DMS 273 treated with DMSO at 0.1 percent for 48 hours (cell line): ENCODE results near the gene TMEM100.
A peak's percentile ranks its signal among the peaks of the same experiment; 100 is the strongest.

ENCODE experiments used
- DNase-seq: peaks from one replicate; lab custom pipeline; 2025; lab: John Stamatoyannopoulos, UW

Gene TMEM100

GRCh38 chr17:55722742-55723487 is at the start of gene TMEM100:
Gene TMEM100, minus strand, starts transcription at chr17:55722864. Its CDS starts 1,794 bp downstream, at chr17:55721070.
- no peak for DNase-seq

- DNase-seq: no peak
These were observed 49.4 kb upstream of the TMEM100 start for GRCh38 chr17:55772086-55772485.

- peak; percentile 26 for DNase-seq
These were observed 47.7 kb upstream of the TMEM100 start for GRCh38 chr17:55770196-55770870.

GRCh38 chr17:55769625-55770000 is 46.9 kb upstream of the TMEM100 start:
- no peak for DNase-seq

- DNase-seq: no peak
These were observed 46.4 kb upstream of the TMEM100 start for GRCh38 chr17:55768936-55769624.

GRCh38 chr17:55765472-55765871 is 42.8 kb upstream of the TMEM100 start:
- no peak for DNase-seq

GRCh38 chr17:55764610-55765009 is 41.9 kb upstream of the TMEM100 start:
- no peak for DNase-seq

GRCh38 chr17:55763856-55764255 is 41.2 kb upstream of the TMEM100 start:
- no peak for DNase-seq

GRCh38 chr17:55762086-55762858 is 39.6 kb upstream of the TMEM100 start:
- DNase-seq: no peak

GRCh38 chr17:55760643-55761355 is 38.1 kb upstream of the TMEM100 start:
- DNase-seq: no peak

- no peak for DNase-seq
These were observed 35.5 kb upstream of the TMEM100 start for GRCh38 chr17:55758171-55758570.

- DNase-seq: no peak
These were observed 35.0 kb upstream of the TMEM100 start for GRCh38 chr17:55757659-55758058.

- no peak for DNase-seq
These were observed 34.0 kb upstream of the TMEM100 start for GRCh38 chr17:55756689-55757088.

- DNase-seq: no peak
These were observed 29.1 kb upstream of the TMEM100 start for GRCh38 chr17:55751720-55752250.

- DNase-seq: peak; percentile 77
These were observed 28.3 kb upstream of the TMEM100 start, which contains the start of gene PCTP for GRCh38 chr17:55750750-55751657. Gene PCTP, plus strand, starts transcription at chr17:55751051. Its CDS starts 53 bp downstream, at chr17:55751104.

GRCh38 chr17:55749985-55750384 is 27.3 kb upstream of the TMEM100 start:
- no peak for DNase-seq

GRCh38 chr17:55748841-55749240 is 26.2 kb upstream of the TMEM100 start:
- DNase-seq: no peak

- no peak for DNase-seq
These were observed 24.5 kb upstream of the TMEM100 start for GRCh38 chr17:55747209-55747608.

- DNase-seq: no peak
These were observed 23.8 kb upstream of the TMEM100 start for GRCh38 chr17:55746466-55746865.

GRCh38 chr17:55745258-55745657 is 22.6 kb upstream of the TMEM100 start:
- DNase-seq: no peak
